HG03175 (cell line): Measurements from ENCODE around the gene DGKG.

Source experiments
- ATAC-seq: cut with Tn5 transposase; IDR thresholded peaks from one replicate; pipeline ENCODE4 v1.9.1; 2021; ENCODE audit warnings: mild to moderate bottlenecking, moderate library complexity; ENCODE audit not compliant: unreplicated experiment

Gene DGKG

DNA sequence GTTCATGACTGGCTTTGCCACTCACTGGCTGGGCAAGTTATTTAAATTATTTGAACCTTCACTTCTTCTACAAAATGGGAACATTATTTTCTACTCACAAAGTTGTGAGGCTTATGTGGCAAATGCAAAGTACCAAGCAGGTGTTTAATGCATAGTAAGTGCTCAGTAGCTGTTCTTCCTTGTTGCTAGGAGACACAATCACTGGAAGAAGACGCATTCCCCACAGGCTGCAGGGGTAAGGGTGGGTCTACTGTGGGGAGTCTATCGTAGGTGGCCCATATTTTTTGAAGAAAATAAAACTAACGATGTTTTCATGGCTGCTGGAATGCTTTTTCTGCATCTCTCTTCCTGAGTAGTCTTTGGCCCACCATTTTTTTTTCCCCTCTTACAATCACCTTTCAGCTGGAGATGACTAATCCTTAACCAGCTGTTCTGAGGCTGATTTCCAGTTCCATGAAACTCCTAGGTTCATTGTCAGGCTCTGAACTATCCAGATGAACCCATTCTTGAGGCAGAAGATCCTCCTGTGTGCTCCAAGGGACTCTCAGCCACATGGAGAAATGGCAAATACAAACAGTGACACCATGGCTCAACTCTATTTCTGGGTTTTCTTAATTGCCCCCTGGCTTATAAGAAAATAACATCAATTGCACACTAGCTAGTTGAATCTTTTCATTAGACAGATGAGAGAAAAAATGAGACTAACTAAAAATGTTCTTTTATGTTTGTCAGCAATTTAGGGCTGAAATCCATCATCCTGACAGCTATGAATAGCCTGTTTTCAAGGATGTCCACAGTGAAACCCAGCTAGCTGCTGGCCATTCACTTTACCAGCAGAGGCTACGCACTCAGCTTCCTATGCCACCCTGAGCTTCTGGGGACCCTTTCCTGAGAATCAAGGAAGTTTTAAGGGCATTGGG is 144.9 kb downstream of the DGKG start:
- no peak for ATAC-seq

DNA sequence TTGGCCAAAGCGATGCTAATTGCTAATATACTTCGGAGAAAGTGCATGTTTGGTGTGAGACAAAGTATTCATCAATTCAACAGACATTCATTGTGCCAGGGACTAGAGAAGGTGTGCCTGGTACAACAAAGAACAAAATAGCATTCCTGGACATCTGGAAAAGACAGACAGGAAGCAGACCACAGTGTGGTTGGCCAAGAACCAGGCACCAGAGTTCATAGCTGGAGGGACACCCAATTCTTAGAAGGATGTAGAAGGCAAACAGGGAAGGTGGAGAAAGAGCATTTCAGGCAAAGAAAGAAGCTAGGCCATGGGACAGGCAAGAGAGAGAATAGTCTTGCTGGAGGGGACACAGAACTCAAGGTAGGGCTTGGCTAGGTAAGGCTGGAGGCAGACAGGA is 147.4 kb downstream of the DGKG start:
- no peak for ATAC-seq

DNA sequence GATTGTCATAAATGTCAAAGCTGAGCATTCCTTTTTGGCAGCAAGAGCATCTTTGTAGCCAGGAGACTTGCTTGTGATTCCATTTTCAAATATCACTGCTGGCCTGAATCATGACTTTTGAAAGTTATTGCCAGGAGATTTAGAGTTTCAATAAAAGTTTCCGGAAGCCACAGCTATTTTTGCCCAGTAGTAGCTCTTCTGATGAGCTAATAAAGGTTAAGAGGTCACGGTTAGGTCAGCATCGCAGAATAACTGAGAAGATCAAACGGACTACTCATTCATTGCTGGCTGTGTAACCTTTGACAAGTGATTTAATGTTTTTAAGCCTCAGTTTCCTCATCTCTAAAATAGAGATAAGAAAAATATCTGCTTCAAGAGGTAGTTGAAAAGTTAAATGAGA is 148.1 kb downstream of the DGKG start:
- ATAC-seq: peak; percentile 58

DNA sequence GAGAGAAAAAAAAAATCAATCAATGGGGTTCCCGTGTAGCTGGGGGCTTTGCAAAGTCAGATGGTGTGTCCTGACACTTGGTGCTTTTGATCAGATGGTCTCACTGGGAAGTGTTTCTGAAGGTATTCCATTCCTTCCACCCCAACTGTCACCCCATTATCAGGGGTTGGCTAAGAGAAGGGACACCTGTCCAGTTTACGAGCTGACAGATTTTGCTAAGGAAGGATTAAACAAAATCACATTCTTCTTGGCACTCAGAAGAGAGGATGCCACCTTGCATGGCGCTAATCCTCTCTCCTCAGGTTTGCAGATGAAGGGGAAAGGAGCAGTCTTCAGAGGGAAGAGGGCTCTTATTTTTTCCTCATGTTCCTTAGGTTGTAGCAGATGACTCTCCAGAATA is 149.4 kb downstream of the DGKG start:
- ATAC-seq: no peak

DNA sequence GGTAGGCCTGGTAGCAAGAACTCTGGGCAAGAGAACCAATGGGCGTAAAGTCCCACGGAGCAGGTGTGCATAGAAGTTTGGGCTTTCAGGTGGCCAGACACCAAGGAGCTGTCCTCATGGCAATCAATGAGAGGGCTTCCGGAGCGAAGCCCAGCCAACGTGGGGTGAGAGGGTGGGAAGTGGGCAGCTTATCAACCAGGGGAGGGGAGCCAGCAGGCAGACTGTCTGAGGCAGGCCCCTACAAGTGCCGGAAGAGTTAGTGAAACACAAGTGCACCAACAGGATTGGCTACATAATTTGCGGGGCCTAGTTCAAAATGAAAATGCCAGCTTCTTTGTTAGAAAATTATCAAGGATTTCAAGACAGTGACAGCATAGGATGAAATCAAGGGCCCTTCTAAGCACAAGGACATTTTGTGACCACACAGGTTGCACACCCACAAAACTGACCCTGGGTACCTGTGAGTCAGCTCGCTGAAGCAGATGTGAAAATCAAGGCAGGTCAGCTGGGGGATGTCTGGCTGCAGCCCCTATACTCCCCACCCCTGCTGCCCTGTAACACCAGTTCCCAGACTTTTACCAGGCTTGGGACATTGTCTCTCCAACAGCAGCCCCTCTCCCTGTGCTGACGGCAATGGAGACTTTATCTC is 151.1 kb downstream of the DGKG start:
- ATAC-seq: no peak

DNA sequence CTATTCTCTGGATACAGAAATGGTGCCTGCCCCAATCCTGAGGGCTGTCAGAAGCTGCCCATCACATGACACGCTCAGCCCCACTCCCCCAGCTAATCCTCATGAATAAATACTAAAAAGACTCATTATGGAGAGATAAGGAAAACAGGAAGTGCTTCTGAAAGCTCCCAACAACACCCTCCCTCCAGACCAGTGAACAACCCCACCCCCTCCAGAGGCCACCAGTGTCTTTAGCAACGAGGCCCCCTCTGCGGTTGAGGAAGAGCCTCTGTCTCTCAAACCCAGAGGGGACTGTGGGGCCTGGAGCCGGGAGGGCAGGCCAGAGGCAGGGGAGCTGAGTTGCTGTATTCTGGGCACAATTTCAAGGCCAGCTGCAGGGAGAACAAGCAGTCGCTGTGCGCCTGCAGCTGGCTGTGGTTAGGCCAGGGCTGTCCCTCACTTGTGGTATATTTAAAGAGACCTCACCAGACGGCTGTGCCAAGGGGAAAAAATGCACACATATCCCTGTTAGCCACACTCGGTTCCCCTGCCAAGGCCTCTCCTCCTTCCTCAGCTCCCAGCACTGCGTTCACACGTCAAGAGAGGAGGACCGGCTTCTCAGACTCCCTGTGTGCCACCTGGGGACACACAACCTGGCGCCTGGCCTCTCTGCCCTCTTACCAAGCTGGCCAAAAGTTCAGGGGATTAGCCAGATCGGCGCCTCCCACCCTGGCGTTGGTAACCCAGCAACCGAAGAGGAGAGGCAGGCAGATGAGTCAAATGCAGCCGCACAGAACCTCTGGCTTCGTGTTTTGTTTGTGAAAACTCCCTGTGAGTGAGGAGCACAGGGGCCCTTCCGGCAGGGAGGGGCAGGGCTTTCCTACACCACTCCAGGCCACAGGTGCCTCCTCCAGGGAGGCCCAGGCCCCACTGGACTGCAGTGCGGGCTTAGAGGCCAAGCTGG is 152.0 kb downstream of the DGKG start:
- ATAC-seq: no peak

DNA sequence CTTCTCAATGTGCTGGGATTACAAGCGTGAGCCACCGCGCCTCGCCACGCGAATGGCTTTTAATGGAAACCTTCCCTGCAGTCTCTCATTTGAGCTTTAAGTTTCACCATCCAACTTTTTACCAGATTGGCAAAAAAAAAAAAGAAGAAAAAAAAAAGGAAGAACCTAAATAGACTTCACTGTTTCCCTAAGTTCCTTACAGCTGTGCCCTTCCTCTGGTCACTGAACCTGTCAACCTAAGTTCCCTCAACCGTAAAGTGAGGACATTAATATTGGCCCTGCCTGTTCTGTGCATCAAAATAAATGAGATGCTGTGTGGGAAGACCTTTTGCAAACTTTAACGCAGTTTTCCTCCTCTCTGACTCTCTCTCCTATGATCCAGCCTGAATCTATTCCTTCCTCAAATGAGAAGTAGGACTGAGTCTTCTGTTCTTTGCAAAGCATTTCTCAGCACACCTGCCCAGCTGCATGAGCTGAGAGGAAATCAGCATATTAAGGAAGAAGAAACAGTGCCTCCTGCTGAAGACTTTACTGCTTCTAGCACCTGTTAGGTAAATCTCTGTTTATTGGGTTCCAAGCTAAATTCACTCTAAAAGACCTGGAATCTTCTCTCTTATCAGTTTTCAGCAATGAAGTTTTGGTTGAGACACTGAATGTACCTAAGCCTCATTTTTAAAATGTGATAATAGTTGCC is 153.6 kb downstream of the DGKG start:
- no peak for ATAC-seq

DNA sequence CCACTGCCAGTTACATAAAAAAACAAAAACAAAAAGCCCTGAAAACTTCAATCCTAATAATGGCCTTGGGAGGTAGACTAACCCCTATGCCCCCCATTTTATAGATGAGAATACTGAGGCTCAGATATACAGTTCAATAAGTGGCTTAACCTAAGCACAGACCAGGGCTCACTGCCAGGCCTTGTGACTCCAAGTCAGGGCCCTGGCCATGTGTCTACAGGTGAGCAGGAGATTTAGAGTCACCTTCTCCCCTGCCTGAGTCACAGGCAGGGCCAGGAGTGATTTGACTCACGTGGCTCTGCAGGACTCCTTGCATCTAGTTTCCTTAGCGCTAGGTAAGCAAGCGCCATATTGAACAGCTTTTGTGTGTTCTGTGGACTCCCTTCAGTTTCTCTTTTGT is 154.5 kb downstream of the DGKG start:
- ATAC-seq: no peak

DNA sequence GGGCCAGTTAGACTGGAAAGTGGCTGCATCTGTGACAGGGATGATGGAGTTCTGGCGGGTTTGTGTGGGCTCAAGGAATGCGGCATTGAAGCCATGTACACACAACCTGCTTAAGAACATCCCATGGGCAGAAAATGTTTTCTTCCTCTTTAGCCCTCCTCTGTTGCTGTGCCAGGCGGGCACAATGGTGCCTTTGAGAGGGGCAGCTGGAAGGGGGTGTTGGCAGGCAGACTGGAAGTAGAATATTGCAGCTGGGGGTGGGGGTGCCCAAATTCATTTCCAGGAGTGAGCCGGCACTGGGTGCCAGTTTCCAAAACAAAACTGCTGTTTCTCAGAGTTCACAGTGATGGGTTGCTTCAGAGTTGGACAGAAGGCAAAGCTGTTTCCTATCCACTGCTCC is 161.3 kb downstream of the DGKG start:
- ATAC-seq: no peak

DNA sequence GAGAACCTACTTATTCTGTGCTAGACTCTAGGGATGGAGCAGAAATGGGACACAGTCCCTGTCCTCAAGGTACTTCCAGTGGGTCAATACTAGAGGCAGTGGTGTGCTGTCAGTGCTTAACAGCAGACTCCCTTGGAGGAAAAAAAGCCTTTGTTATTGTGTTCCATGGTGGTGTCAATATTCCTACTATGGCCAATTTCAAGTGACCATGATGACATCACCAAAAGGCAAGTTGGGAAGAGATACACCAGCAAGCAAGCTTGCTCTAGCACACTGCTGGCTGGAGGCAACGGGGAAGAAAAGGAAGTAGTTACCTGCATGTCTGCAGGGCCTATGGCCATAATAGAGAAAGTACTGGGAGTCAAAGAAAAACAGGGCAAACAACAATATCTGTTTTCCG is 163.6 kb downstream of the DGKG start:
- ATAC-seq: no peak

DNA sequence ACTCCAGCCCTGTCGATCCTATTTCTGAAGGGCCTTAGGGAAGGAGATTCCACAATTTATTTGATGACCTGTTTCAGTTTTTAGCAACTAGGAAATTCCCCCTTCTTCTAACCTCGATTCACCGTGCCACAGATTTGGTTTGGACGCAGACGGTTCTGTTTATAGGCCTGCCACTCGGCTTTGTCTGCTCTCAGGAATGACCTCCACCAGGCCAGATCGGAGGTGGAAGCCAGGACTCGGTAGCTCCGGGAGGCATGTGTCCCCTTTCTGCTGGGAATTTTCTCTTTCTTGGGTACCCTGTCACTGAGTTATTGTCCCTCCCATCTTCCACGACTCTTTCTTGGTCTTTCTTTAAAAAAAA is 167.6 kb downstream of the DGKG start:
- ATAC-seq: no peak

DNA sequence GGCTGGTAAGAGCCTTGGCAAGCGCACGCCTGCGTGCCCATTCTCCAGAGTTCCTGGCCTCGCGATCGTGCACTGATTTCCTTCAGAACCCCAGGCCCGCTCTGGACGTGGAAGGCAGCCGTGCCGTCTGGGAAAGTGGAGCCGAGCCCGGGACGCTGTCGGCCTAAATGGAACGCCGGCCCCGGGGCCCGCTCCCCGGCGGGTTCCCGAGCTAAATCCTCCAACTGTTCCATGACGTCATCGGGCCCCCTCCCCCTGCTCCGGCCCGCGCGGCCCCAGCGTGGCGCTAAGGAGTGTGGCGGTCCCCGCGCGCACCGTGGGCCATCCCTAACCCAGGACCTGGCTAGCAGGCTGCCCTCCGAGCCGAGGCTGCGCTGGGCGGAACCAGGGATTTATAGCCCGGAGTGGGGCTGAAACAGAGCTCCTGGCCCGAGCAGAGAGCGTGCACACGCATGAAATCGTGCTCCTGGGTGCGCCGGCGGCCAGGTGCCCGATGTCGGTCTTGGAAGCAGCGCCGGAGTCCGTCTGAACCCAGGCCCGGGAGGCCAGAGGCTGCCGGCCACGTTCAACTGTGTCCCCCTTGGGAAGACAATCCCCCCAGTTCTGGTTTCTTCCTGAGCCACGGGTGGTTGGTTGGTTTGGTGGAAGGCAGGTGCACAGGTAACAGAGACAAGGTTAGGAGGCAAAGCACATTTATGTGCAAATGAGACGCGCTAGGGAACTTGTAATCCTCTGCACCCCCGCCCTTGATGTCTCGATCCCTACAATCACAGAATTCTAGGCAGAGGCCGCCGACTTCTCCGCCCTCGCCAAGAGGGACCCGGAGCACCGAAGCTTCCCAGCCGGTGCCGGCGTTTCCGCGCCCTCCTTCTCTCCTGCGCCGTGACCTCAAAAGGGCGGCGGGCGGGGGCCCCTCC is 168.2 kb downstream of the DGKG start:
- no peak for ATAC-seq

DNA sequence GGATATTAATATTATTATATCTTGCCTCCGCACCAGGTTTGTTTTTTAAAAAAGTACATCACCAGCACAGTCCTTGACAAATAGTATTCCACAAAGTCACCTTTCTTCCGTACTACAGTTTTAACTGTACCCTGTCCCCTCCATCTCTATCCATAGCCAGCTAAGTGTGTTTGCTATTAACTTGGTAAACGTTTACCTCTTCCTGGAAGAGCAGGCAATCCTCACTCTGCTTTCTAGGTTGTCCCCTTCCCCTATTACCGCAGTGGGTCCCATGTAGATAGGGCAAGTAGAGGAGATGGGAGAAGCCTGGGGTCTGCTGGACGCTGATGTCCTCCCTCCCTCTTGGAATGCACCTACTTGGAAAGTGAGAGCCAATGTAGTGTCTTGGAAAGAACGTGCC is 169.2 kb downstream of the DGKG start:
- ATAC-seq: no peak

DNA sequence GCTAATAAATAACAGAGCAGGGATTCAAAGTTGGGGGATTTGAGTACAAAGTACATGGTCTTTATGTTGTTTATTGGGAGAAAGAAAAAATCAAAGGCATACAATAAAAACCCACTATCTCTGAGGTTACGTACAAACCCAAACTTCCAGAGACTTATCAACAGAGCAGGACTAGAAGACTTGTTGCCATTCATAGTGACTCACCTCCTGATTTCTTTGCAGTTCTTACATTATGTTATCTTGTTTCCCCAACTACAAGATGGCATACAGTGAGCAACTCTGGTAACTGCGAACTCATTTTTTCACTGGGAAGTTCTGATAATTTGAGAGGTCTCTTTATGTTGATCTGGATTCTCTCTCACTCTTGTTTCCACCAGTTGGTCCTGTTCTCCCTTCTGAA is 172.5 kb downstream of the DGKG start:
- no peak for ATAC-seq

DNA sequence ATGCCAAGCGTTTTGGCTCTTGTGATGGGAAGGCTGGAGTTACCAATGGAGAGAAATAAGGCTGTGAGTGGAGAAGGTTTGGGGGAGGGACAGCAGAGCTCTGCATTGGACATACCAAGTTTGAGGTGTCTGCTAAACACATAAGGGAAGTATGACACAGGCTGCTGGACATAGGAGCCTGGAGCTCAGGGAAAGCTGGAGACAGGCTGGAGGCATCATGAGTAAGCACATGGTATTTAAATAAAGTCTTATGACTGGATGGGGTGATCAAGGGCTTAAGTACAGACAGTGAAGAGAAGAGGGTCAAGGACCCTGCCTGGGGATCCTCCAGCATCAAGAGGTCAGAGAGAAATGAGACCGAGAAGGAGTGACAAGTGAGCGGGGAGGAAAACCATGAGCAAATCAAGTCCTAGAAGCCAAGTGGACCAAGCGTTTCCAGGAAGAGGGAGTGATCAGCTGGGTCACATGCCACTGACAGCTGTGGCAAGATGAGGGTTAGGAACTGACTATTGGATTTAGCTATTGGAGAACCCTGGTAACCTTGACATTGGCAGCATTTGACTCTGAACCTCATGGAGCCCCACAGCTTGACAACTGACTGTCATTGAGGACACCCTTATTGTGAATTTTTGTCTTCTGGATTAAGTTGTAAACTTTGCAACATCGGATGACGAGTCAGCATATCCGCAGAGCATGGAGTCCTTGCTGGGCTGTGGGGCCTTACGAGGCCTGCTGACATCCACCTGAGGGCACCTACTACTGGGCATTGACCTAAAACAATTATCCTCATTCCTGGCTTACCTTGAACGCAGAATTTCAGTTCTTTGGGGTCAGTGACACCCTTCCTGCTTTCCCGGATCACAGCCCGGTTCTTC is 174.4 kb downstream of the DGKG start:
- ATAC-seq: no peak

DNA sequence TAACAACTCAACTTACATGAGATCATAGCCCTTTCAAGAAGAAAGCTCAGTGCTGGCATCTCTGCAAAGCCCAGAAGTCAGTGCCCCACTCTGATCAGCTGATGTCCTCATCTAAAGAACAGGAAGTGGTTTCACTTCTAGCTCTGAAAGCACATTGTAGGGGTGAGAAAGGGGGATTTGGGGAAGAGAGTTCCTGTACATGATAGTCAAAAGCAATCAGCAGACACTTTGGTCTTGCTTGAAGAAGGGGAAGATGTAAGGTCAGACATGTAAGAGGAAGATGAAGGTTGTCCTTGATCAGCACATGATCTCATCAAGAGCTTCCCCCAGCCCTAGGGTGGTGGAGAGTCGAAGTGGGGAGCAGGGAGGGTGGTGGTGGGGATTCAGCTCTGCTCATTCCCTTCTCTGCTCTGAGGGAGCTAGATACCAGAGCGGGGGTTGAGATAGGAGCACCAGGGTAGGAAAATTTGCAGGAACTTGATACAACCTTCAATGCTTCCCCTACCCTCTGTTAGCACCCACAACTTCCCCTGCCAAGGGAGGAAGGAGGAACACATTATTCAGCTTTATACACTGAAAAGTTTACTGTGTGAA is 176.7 kb downstream of the DGKG start:
- peak; percentile 68 for ATAC-seq

DNA sequence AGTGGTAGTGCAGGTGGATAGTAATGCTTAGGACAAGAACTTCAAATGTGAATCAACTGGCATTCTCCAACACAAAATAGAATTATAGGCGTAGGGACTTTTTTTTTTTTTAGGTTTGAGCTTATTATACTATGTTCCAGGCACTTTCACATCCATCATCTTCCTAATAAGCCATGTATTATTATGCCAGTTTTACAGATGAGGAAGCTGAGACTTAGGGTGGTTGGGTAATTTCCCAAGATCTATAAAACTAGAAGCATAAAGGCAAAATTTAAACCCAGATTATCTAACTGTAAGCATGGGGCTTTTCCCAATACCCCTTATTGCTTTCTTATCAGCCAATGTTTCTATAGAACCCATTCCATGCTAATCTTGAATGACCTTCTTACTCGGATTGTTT is 178.0 kb downstream of the DGKG start:
- no peak for ATAC-seq

DNA sequence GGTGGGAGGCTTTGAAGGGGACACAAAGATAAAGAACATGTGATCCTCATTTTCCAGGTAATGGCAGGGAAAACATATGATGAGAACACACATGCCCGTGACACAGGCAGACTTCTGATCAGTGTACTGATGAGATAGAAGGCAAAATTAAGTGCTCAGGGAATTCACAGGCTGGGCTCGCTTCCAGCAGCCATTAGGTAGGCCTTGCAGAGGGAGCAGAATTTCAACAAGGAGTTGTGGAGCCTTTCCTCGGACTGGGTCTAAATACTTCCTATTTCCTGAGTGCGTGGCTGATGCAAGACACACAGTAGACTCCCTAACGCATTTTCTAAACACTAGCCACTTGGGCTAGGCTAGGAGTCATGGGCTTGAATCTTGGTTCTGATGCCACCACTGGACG is 179.2 kb downstream of the DGKG start:
- ATAC-seq: no peak
